Ovary (tissue), 9 donors: ENCODE results near the gene VILL. TPM values are rescaled to one million over a fixed set of nuclear protein-coding genes. Genes with fewer than 3 reads are reported as not detected.

ENCODE experiments used
- DNase-seq, 5 donors: peaks; one replicate each; pipeline ENCODE4 v3.0.0-alpha.2; 2019 to 2020
- H3K27ac ChIP-seq, 2 donors: fragments of 200-600 bp; one replicate each; pipeline versions ENCODE4 v1.5.1 to v1.8.0; 2019 to 2022
- H3K27me3 ChIP-seq: fragments of 200-600 bp; one replicate; pipeline ENCODE4 v1.8.0; 2022
- H3K36me3 ChIP-seq: fragments of 200-600 bp; sonication (generic); one replicate; pipeline ENCODE4 v1.5.1; 2019
- H3K4me1 ChIP-seq: one replicate; pipeline ENCODE4 v1.8.1; 2013; ENCODE audit warnings: mild to moderate bottlenecking, moderate library complexity; ENCODE audit not compliant: insufficient read depth
- H3K4me3 ChIP-seq: fragments of 200-600 bp; sonication (generic); one replicate; pipeline ENCODE4 v1.5.1; 2017
- H3K9me3 ChIP-seq, 2 donors: fragments of 200-600 bp in 1 of 2; sonication (generic) in 1 of 2; one replicate each; pipeline versions ENCODE4 v1.5.1 to v1.8.1; 2013 to 2019; ENCODE audit warnings: mild to moderate bottlenecking in 1 of 2, moderate library complexity in 1 of 2
- EP300 ChIP-seq: sonication (generic); formaldehyde crosslinking; IDR thresholded peaks from one replicate; pipeline ENCODE4 v1.6.1; 2017; ENCODE audit warnings: antibody characterized with exemption
- POLR2A ChIP-seq: fragments of 450-650 bp; IDR thresholded peaks from one replicate; pipeline ENCODE4 v1.6.1; 2017; ENCODE audit warnings: antibody characterized with exemption, mild to moderate bottlenecking, moderate library complexity
- WGBS, 3 donors: extraction: QIAGEN DNeasy Blood & Tissue Kit in 1 of 3; methylation state at CpG; one replicate each; pipeline versions ENCODE4 v1.1.5 to v1.1.7; 2013 to 2017; 5-methylcytosine and 5-hydroxymethylcytosine counted together
- intact Hi-C, 4 donors: fragments of 100-400 bp; cut with DNase I; formaldehyde crosslinking; loops; one replicate each; pipeline versions ENCODE4 v1.11.0 to v1.15.1; 2022 to 2023
- polyA plus RNA-seq, 2 donors: library from polyadenylated mRNA; stranded (reverse); fragments of 200-250 nt in 1 of 2; fragments of 350-450 nt in 1 of 2; fragmentation: Illumina TruSeq in 1 of 2; extraction: RNeasy Lipid Tissue Mini Kit (QIAGEN cat#74804) in 1 of 2; gene quantifications; one replicate each; pipeline ENCODE4 v1.2.3, GENCODE V29; 2013 to 2014
- total RNA-seq, 7 donors: library from RNA; depleted of rRNA in 2 of 7; stranded (reverse); fragments of >200 nt in 2 of 7; fragmentation: NEBNext Ultra II Directional in 3 of 7; extraction: Animal tissue kit (Norgen Biotek cat#: 25700) in 3 of 7; gene quantifications; one replicate each; pipeline versions ENCODE4 v1.1.0 to v1.2.4, GENCODE V29; 2016 to 2023
- TF ChIP-seq, protein P1 (sequence below), 3 donors: fragments of 450-650 bp in 2 of 3; fragments of 200-600 bp in 1 of 3; IDR thresholded peaks; one replicate each; pipeline versions ENCODE4 v1.5.1 to v1.8.0; 2016 to 2022; ENCODE audit warnings: antibody characterized with exemption in 3 of 3, mild to moderate bottlenecking in 1 of 3
- donor health status: DM: no; HTN: no; CAD: no; lungs with moderate emphysema.
- donor health status: DM: no; HTN: no; CAD: no.
- donor health status: Bipolar disorder and iron deficiency.
- donor health status: DM: yes; HTN: yes; CAD: no.
- donor health status: DM: no; HTN: no; CAD: no.
- donor health status: DM: yes; HTN: yes; CAD: no.

The VILL gene
- total and polyA plus RNA-seq, 9 donors = 4.8 to 13.2 (median 8.8) TPM

DNA sequence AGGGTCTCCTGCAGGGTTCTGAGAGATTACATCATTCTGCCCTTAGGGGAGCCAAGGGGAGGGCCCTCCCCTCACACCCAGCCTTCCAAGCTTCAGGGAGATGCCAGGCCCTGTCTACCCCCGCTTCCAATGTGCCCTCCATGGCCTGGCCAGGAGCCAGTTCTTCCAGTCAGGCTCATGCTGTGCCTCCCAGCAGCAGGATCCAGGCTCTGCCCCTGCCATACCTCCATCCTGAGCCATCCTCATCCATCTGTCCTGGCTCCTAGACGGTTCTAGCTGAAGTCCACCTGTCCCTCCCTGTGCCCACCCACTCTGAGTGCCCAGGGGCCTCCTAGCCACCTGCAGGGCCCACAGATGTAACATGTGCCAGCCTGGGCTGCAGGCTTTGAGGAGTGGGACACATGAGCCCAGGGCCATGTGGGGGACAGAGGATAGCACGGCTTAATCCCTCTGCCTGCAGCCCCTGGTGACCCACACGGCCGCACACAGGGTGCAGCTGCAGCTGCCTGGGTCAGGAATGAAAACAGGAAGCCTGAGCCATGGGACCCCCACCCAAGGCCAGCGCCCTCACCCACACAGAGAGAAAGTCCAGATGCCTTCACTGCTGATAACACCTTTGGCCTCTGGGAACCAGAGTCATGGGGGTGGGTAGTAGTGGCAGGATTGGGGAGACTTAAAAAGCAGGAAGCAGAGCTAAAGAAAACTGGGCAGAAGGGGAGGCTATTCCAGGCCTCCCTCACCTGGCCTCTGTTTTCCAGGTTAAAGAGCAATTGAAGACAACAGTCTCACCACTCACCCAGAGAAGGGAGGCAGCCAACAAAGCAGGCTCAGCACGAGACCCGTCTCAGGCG lies 27.1 kb downstream of the VILL start:
- no peak overlapping the region for H3K27ac ChIP-seq
- H3K27me3 ChIP-seq = no peaks in the 10 kb centered on the region
- peaks cover 0 to 4% of the 10 kb centered on the region in 2 donors for H3K9me3 ChIP-seq
- no peaks in the 10 kb centered on the region for H3K36me3 ChIP-seq
- TF ChIP-seq POLR2A (no peak), EP300 (no peak)
- TF ChIP-seq, protein P1, sequence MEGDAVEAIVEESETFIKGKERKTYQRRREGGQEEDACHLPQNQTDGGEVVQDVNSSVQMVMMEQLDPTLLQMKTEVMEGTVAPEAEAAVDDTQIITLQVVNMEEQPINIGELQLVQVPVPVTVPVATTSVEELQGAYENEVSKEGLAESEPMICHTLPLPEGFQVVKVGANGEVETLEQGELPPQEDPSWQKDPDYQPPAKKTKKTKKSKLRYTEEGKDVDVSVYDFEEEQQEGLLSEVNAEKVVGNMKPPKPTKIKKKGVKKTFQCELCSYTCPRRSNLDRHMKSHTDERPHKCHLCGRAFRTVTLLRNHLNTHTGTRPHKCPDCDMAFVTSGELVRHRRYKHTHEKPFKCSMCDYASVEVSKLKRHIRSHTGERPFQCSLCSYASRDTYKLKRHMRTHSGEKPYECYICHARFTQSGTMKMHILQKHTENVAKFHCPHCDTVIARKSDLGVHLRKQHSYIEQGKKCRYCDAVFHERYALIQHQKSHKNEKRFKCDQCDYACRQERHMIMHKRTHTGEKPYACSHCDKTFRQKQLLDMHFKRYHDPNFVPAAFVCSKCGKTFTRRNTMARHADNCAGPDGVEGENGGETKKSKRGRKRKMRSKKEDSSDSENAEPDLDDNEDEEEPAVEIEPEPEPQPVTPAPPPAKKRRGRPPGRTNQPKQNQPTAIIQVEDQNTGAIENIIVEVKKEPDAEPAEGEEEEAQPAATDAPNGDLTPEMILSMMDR (IDR thresholded peaks at IDR 0.05) = no peak
- H3K4me3 ChIP-seq = no peak overlapping the region
- DNase-seq = peak in 3 of 5 donors; percentile 11 to 38 (median 33)
- intact Hi-C loops = loop anchor here in 1 of 4 donors (5.0 kb wide), 1 partner anchor 870 kb away; no protein-coding TSS in a partner anchor
- peaks cover 15% of the 10 kb centered on the region for H3K4me1 ChIP-seq
- WGBS, 3 donors = 30 to 45% (median 34%) methylated on average over 9 of the region's 9 CpGs

DNA sequence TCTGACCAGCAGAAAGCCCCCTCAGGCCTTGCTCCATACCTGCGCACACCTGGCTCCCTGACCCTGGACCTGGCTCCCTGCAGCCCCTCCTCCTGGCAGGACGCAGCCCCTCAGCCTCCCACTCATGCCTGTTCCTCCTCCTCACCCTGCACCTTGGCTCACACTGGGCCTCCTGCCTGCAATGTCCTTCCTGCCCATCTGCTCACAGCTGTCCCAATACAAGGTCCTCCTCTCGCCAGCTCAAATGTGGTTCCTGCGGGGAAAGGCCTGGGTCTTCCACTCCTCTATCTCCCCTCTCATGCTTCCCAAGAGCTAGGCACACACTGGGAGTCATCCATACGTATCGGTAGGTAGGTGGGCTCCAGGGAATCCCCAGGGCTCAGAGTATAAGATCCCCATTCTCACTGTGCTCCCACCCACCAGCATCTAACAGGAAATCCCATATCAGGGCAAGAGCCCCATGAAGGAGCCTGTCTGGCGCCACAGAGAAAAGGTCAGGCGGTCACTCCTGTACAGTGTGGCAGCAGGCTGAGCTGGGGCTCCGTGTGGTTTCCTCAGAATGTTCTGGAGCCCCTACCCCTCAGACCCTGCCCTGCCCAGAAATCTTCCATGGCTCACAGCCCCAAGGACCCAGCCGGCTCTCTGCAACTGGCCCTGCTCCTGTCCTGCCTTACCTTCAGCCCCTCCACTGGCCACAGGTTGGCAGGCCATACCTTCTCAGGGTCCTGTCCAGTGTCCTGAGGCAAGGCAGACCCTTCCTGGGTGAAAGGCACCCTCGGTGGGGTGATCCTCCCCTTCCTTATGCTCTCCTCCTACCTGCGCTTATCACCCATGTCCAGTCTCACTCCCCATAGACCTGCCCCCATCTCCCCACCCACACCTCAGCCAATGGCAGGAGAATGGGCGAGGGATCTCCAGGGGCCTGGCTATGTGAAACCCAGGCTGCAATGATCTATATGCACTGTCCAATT lies 28.0 kb downstream of the VILL start:
- H3K4me1 ChIP-seq = peaks cover 16% of the 10 kb centered on the region

DNA sequence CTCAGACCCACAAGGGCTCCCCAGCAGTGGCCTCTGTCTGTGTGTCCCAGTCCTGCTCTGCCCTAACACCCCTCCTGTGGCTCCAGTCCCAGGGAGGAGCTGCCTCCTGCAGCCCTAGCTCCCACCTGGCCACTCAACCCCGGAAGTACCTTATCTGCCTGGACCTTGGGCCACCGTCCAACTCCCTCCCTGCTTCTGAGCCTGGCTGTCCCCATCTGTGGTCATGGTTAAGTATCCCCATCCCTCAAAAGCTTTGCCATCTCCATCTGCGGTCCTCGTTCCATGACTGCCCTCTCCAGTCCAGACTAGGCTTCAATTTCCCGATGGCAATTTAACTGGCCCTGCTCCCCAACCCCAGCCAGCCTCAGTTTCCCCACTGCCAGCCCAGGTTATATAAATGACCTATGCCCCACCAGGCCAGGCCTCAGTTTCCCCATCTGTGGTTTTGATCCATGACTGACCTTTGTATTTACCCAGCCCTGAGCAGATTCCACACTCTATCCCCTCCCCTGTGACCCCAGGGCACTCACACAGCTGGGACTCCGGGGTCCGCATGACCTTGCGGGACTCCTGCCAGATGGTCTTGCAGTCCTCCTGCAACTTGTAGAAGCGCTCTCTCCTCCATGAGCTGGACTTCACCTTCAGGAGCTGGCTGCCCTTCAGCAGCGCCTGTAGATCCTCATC lies 29.2 kb downstream of the VILL start:
- Histone ChIP-seq H3K9me3 (peaks cover 0 to 4% of the 10 kb centered on the region in 2 donors), H3K27me3 (no peaks in the 10 kb centered on the region), H3K4me1 (peaks cover 19% of the 10 kb centered on the region), H3K36me3 (no peaks in the 10 kb centered on the region), H3K4me3 (no peak overlapping the region), H3K27ac (no peak overlapping the region)
- WGBS, 3 donors = 57 to 67% (median 63%) methylated on average over 10 of the region's 10 CpGs
- TF ChIP-seq EP300 = no peak
- TF ChIP-seq, protein P1 (IDR thresholded peaks at IDR 0.05) = no peak
- TF ChIP-seq POLR2A = no peak
- DNase-seq = peak in 4 of 5 donors; percentile 21 to 56 (median 42)
- intact Hi-C loops = loop anchor here in 1 of 4 donors (5.0 kb wide), 1 partner anchor 872 kb away; no protein-coding TSS in a partner anchor

More for the DNA sequence above, 28.0 kb downstream of the VILL start:
- Histone ChIP-seq H3K27me3 (no peaks in the 10 kb centered on the region), H3K9me3 (peaks cover 0 to 4% of the 10 kb centered on the region in 2 donors), H3K27ac (no peak overlapping the region), H3K36me3 (no peaks in the 10 kb centered on the region), H3K4me3 (no peak overlapping the region)
- DNase-seq = peak in 4 of 5 donors; percentile 12 to 47 (median 34)
- TF ChIP-seq POLR2A = no peak
- TF ChIP-seq EP300 = no peak
- intact Hi-C loops = loop anchor here in 1 of 4 donors (5.0 kb wide), 1 partner anchor 871 kb away; no protein-coding TSS in a partner anchor
- 44 to 59% (median 59%) methylated on average over 13 of the region's 13 CpGs for WGBS, 3 donors

DNA sequence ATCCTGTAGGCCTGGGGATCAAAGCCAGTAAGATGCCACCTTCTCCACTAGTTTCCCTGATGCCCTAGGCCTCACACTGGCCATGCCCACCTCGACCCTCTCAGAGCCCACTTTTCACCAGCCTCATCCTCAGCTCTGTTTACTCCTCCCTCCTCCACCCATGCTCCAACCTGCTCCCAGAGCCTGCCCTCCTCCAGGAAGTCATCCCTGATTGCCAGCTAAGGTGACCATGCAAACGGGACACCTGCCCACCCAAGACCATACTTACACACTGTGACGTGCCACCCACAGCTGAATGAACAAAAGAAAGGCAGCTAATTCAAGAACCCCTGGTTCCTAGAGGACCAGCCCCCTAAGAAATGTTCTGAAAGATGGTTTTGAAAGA lies 29.7 kb downstream of the VILL start:
- Histone ChIP-seq H3K4me3 (no peak overlapping the region), H3K4me1 (peaks cover 19% of the 10 kb centered on the region), H3K27me3 (no peaks in the 10 kb centered on the region), H3K27ac (no peak overlapping the region), H3K36me3 (no peaks in the 10 kb centered on the region), H3K9me3 (peaks cover 0 to 4% of the 10 kb centered on the region in 2 donors)
- TF ChIP-seq POLR2A = no peak
- TF ChIP-seq, protein P1 (IDR thresholded peaks at IDR 0.05) = no peak
- TF ChIP-seq EP300 = no peak
- intact Hi-C loops = no loop called here
- no peak for DNase-seq
- WGBS, 3 donors = 72 to 82% (median 76%) methylated on average over 3 of the region's 3 CpGs
